A673 (cell line): Measurements from ENCODE around the gene TRIL.

Experiments used
- EZH2 ChIP-seq: fragments of 200-600 bp; sonication (generic); IDR thresholded peaks from 2 replicates; pipeline ENCODE4 v1.6.1; 2017; ENCODE audit warnings: borderline replicate concordance, low read depth, mild to moderate bottlenecking, mixed read lengths, antibody characterized with exemption, low read length; ENCODE audit not compliant: poor library complexity, severe bottlenecking
- TF ChIP-seq, protein P1 (sequence below): fragments of 300-800, 200-600 bp; sonication (generic); conservative IDR thresholded peaks from 2 replicates; pipeline ENCODE4 v1.5.1; 2017; ENCODE audit warnings: low read depth, mild to moderate bottlenecking, antibody characterized with exemption, low read length, moderate library complexity, mixed read lengths

DNA sequence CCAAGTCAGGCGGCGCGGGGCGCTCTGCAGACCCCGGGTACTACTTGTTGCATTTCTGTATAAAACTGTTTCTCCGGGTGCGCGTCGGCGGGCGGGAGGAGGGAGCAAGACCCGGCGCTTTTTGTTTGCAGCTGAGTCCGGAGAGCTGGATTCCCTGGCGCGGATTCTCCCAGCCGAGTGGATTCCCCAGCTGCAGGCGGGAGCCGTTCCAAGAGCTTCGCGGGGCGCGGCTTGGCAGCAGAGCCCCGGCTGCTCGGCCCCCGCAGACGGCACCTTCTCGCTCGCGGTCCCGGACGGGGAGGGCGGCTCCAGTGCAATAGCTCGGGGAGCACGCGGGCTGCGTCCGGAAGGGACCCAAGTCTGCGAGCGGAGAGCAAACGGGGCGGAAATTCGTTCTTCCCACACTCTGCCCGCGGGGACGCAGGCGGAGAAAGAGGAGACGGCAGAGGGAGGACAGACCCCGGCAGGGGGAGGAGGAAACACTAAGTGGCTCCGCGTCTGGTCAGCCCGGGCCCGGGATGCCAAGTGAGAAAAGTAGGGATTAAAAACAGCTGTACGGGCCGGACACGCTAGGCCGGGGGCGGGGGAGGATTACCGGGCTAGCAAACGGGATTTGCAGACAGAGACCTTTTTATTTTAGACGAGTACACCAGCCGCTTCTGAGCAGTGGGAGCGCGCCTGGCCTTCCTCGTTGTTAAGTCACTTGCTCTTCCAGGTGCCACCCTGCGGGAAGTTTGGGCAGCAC is at the start of gene TRIL:
- TF ChIP-seq, protein P1, sequence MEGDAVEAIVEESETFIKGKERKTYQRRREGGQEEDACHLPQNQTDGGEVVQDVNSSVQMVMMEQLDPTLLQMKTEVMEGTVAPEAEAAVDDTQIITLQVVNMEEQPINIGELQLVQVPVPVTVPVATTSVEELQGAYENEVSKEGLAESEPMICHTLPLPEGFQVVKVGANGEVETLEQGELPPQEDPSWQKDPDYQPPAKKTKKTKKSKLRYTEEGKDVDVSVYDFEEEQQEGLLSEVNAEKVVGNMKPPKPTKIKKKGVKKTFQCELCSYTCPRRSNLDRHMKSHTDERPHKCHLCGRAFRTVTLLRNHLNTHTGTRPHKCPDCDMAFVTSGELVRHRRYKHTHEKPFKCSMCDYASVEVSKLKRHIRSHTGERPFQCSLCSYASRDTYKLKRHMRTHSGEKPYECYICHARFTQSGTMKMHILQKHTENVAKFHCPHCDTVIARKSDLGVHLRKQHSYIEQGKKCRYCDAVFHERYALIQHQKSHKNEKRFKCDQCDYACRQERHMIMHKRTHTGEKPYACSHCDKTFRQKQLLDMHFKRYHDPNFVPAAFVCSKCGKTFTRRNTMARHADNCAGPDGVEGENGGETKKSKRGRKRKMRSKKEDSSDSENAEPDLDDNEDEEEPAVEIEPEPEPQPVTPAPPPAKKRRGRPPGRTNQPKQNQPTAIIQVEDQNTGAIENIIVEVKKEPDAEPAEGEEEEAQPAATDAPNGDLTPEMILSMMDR: no peak
- TF ChIP-seq EZH2: no peak
